Right hindlimb (tissue), 1 donor: Measurements from ENCODE around the gene KAZN.

Experiments
- DNase-seq: peaks from one replicate; pipeline ENCODE4 v3.0.0-alpha.2; 2018

The KAZN gene

GRCh38 chr1:14897080-14897449, 298.6 kb downstream of the KAZN start:
- no peak for DNase-seq

DNA sequence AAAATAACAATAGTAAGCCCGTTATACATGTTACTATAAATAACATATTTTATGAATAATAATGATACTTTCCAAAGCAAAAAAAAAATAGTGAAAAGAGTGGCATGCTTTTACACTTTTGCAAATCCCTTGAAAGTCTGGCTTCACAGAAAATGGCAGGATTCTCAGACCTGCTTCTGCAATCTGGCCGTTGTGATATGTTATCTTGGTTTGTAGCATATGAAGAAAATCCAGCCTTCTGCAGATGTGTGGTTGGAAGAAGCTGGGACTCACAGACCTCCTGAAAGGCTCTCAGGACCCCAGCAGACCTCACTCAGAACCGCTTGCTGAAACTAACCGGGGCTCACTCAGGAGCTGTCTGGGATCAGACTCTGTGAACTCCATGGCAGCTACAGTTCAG, 299.1 kb downstream of the KAZN start:
- no peak for DNase-seq

- no peak for DNase-seq
These were observed 299.6 kb downstream of the KAZN start for GRCh38 chr1:14897997-14898645.

GRCh38 chr1:14899686-14900085, 301.2 kb downstream of the KAZN start:
- DNase-seq, result no peak

DNA sequence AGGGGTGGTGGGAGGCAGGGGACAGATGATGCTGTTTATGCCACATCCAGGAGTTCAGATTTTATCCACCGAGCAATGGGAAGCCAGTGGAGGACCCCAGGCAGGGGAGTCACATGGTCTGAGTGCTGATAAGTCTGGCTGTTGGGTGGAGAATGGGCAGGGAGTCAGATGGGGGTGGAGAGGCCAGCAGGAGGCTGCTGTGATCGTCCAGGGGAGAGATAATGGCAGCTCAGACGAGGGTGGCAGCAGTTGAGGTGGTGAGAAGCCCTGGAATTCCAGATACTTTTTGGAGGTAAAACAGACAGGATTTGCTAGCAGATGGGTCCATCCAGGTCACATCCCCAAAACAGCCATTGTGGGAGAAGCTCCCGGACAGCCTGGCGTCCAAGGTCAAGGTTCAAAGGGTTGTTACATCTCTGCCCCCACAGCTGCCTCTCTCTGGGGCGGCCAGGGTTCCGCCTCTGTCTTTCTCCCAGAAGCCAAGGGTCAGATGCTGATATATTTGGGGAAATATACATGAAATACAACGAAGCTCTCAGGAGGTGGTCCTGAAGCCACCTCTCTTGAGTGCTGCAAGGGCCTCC, 303.0 kb downstream of the KAZN start:
- DNase-seq, result no peak

DNA sequence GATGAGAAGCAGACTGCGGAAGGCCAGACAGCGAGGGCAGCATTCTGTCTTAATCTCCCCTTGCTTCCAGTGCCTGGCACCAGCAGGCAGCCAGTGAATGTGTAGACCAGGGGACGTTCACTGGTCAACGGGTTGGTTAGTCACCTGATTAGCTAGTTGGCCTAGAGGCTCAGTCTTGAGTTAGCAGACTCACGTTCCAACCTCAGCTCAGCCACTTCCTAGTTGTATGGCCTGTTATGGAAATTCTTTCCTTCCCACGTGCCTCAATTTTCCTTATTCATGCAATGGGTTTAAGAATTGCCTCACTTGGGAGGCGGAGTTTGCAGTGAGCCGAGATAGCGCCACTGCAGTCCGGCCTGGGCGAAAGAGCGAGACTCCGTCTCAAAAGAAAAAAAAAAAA, 305.4 kb downstream of the KAZN start:
- DNase-seq, result no peak

DNA sequence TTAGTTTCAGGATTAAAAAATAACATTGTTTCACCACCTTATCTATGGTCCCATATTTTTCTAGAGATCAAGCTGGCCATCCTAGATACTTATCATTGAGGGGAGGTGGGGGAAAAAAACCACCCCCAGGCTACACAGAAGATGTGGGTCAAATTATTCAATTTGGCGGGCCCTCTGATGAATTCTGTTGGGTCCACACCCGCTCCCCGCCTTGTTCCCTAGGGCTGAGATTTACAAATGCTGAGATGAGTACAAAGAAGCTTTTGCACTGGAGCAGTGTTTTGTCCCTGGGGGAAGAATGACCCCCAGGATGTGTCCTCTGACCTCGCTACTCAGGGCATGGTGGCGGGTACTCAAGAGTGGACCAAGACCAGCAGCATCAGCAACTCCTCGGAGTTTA, 308.2 kb downstream of the KAZN start:
- DNase-seq, result no peak

DNA sequence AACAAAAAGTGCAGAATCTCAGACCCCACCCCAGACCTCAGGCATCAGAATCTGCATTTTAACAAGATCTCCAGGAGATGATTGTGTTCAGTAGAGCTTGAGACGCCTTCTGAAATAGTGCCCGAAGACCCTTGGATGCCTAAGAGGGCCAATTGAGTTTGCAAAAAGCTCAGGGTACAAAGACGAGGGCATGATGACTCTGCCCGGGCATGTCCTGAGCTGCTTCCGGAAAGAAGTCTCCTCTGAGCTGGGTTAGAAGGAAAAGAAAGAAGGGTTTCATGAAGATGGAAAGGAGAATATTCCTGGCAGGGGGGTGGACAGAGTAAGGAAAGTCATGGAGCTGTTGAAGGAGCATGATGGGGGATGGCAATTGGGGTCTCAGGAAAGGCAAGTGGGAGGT, 308.9 kb downstream of the KAZN start:
- no peak for DNase-seq

GRCh38 chr1:14909273-14909672, 310.8 kb downstream of the KAZN start:
- DNase-seq, result no peak

DNA sequence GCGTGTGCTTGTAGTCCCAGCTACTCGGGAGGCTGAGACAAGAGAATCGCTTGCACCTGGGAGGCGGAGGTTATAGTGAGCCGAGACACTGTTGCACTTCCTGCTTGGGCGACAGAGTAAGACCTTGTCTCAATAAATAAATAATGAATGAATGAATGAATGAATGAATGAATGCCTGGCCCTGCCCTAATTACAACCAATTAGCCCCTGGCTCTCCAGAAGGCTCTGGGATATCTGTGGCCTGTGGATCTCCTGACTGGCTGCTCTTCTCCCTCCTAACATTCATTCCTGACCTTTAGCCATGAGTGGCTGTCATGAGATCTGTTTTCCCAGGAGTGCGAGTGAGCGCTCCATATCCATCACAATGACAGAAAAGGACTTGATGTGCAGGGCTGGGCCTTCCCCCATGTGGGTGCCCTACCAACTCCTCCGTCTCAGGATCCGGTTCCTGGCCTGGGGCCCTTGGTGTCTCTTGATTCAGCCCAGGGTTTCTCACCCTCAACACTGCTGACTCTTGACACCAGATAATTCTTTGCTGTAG, 311.5 kb downstream of the KAZN start:
- no peak for DNase-seq

DNA sequence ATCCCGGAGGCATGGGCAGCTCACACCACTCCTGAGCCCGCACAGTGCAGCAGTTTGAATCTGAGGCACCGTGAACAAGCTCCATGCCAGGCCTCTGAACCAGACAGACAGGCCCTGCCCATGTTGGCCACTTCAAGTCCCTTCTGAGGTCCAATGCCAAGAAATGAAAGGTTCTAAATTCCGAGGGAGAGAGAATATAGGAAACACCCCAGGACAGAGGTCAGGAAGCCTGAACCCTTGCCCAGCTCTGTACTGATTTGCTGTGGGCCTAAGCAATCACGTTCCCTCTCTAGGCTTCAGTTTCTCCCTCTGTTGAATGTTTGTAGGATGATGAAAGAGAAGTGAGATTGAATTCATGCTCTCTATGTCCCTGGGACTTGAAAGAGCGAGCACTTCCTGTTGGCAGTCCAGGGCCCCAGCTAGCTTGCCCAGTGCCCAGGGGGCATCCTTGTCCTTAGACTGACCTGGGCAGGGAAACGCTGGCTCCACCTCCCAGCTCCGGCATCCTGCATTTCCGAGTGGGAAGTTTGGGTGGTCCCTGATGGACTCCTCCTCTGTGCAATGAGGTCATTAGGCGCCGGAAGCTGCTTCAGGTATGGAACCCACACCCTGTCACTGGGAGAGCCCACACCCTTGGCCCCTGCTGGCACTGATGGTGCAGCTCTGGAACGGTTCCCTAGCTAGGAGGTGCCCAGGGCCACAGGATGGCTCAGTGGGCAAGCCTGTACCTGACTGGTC, 312.7 kb downstream of the KAZN start:
- no peak for DNase-seq

DNA sequence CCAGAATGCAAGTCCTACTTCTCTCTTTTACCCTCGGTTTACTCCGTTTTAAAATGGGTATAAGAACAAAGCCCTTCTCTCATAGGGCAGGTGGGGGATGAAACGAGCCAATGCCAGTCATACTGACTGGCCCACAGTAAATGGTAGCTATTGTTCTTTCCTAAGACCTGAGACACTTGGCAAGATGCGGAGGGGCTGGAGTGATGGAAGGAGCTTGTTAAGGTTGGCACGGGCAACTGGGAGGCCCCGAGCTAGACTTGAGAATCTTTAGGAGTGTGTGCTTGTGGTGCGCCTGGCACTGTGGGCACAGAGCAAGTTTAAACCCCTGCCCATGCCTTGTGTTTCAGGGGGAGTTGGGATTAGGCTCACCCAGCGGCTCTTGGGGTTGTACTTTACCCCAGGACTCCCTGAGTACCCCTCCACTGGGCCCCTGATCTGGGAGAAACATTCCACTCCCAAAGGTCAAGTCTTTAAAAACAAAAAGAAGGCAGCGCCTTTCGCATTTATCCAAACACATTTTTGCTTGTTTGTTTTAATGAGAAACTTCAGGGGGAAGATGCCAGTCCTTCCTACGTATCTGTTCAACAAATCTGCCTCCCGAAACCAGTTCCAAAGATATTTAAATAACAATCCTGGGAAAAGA, 314.5 kb downstream of the KAZN start:
- no peak for DNase-seq

- no peak for DNase-seq
These were observed 315.1 kb downstream of the KAZN start for GRCh38 chr1:14913482-14914177.

- DNase-seq, result no peak
These were observed 316.0 kb downstream of the KAZN start for GRCh38 chr1:14914351-14914988.

DNA sequence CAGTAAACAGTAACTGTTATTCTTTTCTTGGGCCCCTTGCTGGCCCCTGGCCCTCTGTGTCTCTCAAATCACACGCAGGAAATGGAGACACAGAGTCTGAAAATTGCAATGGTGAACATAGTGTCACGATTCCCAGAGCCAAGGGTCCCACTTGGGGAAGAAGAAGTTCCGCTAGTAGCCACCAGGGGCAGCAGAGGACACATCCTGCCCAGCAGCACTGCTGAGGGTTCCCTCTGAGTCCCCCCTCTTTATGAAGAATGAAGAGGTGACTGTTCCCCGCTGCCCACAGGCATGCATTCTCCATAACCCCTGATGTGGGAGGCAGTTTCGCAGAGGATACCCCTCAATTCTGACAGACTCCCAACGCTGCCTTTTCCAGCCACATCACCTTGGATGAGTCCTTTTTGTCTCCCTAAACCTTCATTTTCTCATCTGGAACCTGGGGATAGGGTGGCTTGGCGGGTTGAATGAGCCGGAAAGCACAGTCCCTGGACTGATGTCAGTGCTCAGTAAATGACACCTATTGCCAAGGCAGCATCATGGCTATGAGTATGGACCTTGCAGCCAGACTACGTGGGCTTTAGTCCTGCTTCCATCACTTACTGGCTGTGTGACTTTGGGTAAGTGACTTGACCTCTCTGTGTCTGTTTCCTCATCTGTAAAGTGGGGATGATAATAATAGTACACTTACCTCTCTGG, 317.0 kb downstream of the KAZN start:
- DNase-seq, result peak; percentile 71

- no peak for DNase-seq
These were observed 320.8 kb downstream of the KAZN start for GRCh38 chr1:14919289-14919688.

DNA sequence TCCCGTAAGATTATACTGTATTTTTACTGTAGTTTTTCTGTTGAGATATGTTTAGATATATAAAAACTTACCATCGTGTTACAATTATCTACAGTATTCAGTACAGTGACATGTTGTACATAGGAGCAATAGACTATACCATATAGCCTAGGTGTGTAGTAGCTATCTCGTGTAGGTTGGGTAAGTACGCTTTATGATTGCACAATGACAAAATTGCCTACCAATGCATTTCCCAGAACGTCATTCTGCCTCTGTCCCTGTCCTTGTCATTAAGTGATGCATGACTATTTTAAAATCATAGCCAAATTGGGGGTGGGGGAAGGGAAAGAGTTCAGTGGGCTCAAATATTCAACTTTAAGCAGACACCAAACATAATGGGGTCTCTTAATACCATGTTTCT, 321.3 kb downstream of the KAZN start:
- no peak for DNase-seq

GRCh38 chr1:14921057-14921456, 322.6 kb downstream of the KAZN start:
- DNase-seq, result no peak

DNA sequence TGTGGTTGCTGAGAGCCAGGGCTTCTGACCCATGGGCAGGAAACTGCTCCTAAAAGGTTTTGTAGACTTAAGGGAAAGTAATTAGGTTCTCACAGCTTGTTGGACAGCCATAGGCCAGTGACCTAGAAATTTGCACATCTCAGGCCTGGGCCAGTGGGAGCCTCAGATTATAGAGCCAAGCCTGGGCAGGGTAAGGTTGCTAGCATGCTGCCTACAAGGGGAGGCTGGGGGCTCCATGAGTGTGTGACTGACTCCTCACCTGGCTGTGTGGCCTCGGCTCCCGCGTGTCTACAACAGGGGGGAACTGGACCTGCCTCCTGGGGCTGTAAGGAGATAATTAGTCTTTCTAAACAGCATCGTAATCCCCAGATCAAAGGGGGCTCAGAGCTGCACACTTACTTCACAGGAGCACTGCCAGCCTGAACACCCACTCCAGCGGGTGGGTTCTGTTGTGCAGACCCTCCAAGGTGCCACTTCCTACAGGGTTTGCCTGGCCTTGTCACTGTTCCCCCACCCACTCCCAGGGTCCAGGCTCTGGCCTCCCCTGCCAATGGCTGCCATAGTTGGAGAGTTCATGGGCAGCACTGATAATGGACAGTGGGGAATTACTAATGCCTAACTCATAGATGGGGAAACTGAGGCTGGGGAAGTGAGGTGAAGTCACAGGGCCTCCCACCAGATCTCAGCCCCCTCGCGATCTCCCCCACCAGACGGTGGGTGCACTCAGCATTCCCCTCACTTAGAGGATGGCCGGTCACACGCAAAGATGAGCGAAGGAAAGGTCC, 324.6 kb downstream of the KAZN start:
- DNase-seq, result no peak

- DNase-seq, result peak; percentile 78
These were observed 325.4 kb downstream of the KAZN start for GRCh38 chr1:14923727-14924452.
